Breast epithelium (tissue), 4 donors: ENCODE measurements around the gene SLC37A2. TPM values are rescaled to one million over a fixed set of nuclear protein-coding genes. Genes with fewer than 3 reads are reported as not detected.
A peak's percentile ranks its signal among the peaks of the same experiment; 100 is the strongest.
"Not testable (repeated sequence)": the region's sequence is repeated elsewhere in the genome, so short reads cannot be mapped to it uniquely, and the experiment has no call there.

ENCODE experiments used
- DNase-seq, 2 donors: peaks; one replicate each; pipeline ENCODE4 v3.0.0-alpha.2; 2019; ENCODE audit warnings: low spot score in 2 of 2
- H3K27ac ChIP-seq, 2 donors: fragments of 200-600 bp; sonication (generic) in 1 of 2; one replicate each; pipeline ENCODE4 v1.5.1; 2016 to 2019; ENCODE audit warnings: mild to moderate bottlenecking in 1 of 2
- H3K27me3 ChIP-seq, 2 donors: fragments of 200-600 bp; sonication (generic) in 1 of 2; one replicate each; pipeline versions ENCODE4 v1.5.1 to v1.6.0; 2017 to 2019; ENCODE audit warnings: control low read depth in 1 of 2, mild to moderate bottlenecking in 1 of 2
- H3K36me3 ChIP-seq: fragments of 200-600 bp; one replicate; pipeline ENCODE4 v1.5.1; 2019
- H3K4me1 ChIP-seq, 2 donors: fragments of 200-600 bp; sonication (generic); one replicate each; pipeline ENCODE4 v1.5.1; 2016 to 2019; ENCODE audit warnings: control low read depth in 1 of 2
- H3K4me3 ChIP-seq, 3 donors: fragments of 200-600 bp; sonication (generic); 1 replicate in 2 of 3; 2 replicates in 1 of 3; pipeline ENCODE4 v1.5.1; 2016 to 2019; ENCODE audit warnings: mild to moderate bottlenecking in 3 of 3, moderate library complexity in 2 of 3
- H3K9me3 ChIP-seq, 2 donors: fragments of 200-600 bp; sonication (generic) in 1 of 2; one replicate each; pipeline ENCODE4 v1.5.1; 2016 to 2019; ENCODE audit warnings: control low read depth in 1 of 2
- CTCF ChIP-seq, 3 donors: fragments of 450-650 bp; IDR thresholded peaks; one replicate each; pipeline ENCODE4 v1.5.1; 2016 to 2017; ENCODE audit warnings: antibody characterized with exemption in 3 of 3, mild to moderate bottlenecking in 3 of 3, moderate library complexity in 3 of 3
- POLR2A ChIP-seq: fragments of 450-650 bp; IDR thresholded peaks from one replicate; pipeline ENCODE4 v1.6.1; 2016; ENCODE audit warnings: antibody characterized with exemption, mild to moderate bottlenecking, moderate library complexity
- POLR2AphosphoS5 ChIP-seq, 3 donors: sonication (generic); formaldehyde crosslinking; IDR thresholded peaks; one replicate each; pipeline ENCODE4 v1.6.1; 2017; ENCODE audit warnings: antibody characterized with exemption in 3 of 3
- intact Hi-C: fragments of 100-400 bp; cut with DNase I; formaldehyde crosslinking; loops from one replicate; pipeline ENCODE4 v1.15.1; 2023; ENCODE audit warnings: low total_unique reads
- total RNA-seq, 3 donors: library from RNA; depleted of rRNA; stranded (reverse); fragments of >200 nt; gene quantifications; one replicate each; pipeline ENCODE4 v1.1.0, GENCODE V29; 2016

The SLC37A2 gene
- total RNA-seq, 3 donors from 2014 or later = 3.9 to 38.9 (median 13.6) TPM

GRCh38 chr11:125088576-125089455 is 25.7 kb downstream of the SLC37A2 start:
- Histone ChIP-seq H3K9me3 (no peaks in the 10 kb centered on the region), H3K4me3 (no peak overlapping the region), H3K36me3 (no peaks in the 10 kb centered on the region), H3K27me3 (peaks cover 0 to 3% of the 10 kb centered on the region in 2 donors), H3K27ac (no peak overlapping the region), H3K4me1 (no peaks in the 10 kb centered on the region)
- DNase-seq = no peak
- TF ChIP-seq POLR2AphosphoS5 (IDR thresholded peaks at IDR 0.05) (no peak), POLR2A (no peak)
- intact Hi-C loops = no loop called here

GRCh38 chr11:125089481-125089880 is 26.4 kb downstream of the SLC37A2 start:
- H3K27me3 ChIP-seq, H3K9me3 ChIP-seq, DNase-seq, intact Hi-C loops, H3K36me3 ChIP-seq, H3K4me1 ChIP-seq, H3K4me3 ChIP-seq, H3K27ac ChIP-seq: not testable (repeated sequence)

GRCh38 chr11:125090151-125090550 is 27.0 kb downstream of the SLC37A2 start:
- not testable (repeated sequence) for H3K4me3 ChIP-seq, DNase-seq, H3K27ac ChIP-seq, H3K36me3 ChIP-seq, H3K9me3 ChIP-seq, H3K4me1 ChIP-seq, H3K27me3 ChIP-seq
- intact Hi-C loops = loop anchor here (5.0 kb wide), 1 partner anchor 1452 kb away; no protein-coding TSS in a partner anchor

DNA sequence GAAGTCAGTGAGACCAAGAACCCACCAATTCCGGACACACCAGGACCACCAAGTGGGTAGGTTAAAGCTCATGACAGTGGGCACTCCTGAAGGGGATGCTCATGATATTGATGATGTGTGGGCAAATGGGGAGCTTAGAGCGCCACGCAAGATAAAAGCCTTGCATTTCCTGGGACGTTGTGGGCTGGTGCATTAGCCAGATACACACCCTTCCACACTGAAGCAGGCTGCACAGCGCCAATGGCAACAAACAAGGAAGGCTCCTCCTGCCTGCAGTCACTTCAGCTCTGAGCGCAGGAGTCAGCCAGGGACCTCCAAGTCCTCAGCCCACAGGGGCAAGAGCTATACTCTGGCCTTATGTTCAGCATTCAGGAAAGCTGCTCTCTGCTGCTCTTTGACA is 27.7 kb downstream of the SLC37A2 start:
- Histone ChIP-seq H3K36me3 (no peaks in the 10 kb centered on the region), H3K4me1 (no peaks in the 10 kb centered on the region), H3K4me3 (no peak overlapping the region), H3K9me3 (no peaks in the 10 kb centered on the region), H3K27ac (no peak overlapping the region), H3K27me3 (no peaks in the 10 kb centered on the region)
- TF ChIP-seq POLR2AphosphoS5 (IDR thresholded peaks at IDR 0.05) (no peak), POLR2A (no peak), CTCF (IDR thresholded peaks at IDR 0.05) (no peak)
- intact Hi-C loops = loop anchor here (5.0 kb wide), 1 partner anchor 1451 kb away; no protein-coding TSS in a partner anchor
- no peak for DNase-seq

GRCh38 chr11:125091247-125091876 is 28.3 kb downstream of the SLC37A2 start:
- peak in 2 of 3 donors; percentile 32 to 57 for TF ChIP-seq CTCF (IDR thresholded peaks at IDR 0.05)
- no peak for TF ChIP-seq POLR2A
- DNase-seq = no peak
- H3K27ac ChIP-seq = no peak overlapping the region
- no peaks in the 10 kb centered on the region for H3K4me1 ChIP-seq
- H3K4me3 ChIP-seq = no peak overlapping the region
- no peaks in the 10 kb centered on the region for H3K27me3 ChIP-seq
- H3K9me3 ChIP-seq = no peaks in the 10 kb centered on the region
- intact Hi-C loops = loop anchor here (5.0 kb wide), 1 partner anchor 1451 kb away; no protein-coding TSS in a partner anchor
- H3K36me3 ChIP-seq = no peaks in the 10 kb centered on the region

- no peaks in the 10 kb centered on the region for H3K27me3 ChIP-seq
- no peak for DNase-seq
- intact Hi-C loops = loop anchor here (5.0 kb wide), 1 partner anchor 1450 kb away; no protein-coding TSS in a partner anchor
- H3K36me3 ChIP-seq = no peaks in the 10 kb centered on the region
- no peaks in the 10 kb centered on the region for H3K9me3 ChIP-seq
- no peak overlapping the region for H3K4me3 ChIP-seq
- no peaks in the 10 kb centered on the region for H3K4me1 ChIP-seq
- TF ChIP-seq CTCF (IDR thresholded peaks at IDR 0.05) (no peak), POLR2A (no peak), POLR2AphosphoS5 (IDR thresholded peaks at IDR 0.05) (no peak)
- no peak overlapping the region for H3K27ac ChIP-seq
Measured at GRCh38 chr11:125091877-125092664, 29.0 kb downstream of the SLC37A2 start.
